HepG2 (cell line): Measurements from ENCODE around the gene B3GNT9. TPM values are rescaled to one million over a fixed set of nuclear protein-coding genes. Genes with fewer than 3 reads are reported as not detected.

Experiments
- CBX5 ChIP-seq: sonication (generic); formaldehyde crosslinking; IDR thresholded peaks from 2 replicates; pipeline ENCODE4 v1.4.0; 2020; ENCODE audit warnings: missing genetic modification reagents, borderline replicate concordance
- CEBPB ChIP-seq: IDR thresholded peaks from 2 replicates; pipeline ENCODE4 v1.6.1; 2011; ENCODE audit warnings: low read depth, low read length, improper control_type of control experiment, borderline replicate concordance
- ELF1 ChIP-seq: sonication (generic); formaldehyde crosslinking; IDR thresholded peaks from 2 replicates; pipeline ENCODE4 v1.4.0; 2020; ENCODE audit warnings: missing genetic modification reagents
- FIP1L1 ChIP-seq: fragments of 200-400 bp; formaldehyde crosslinking; IDR thresholded peaks from 2 replicates; pipeline ENCODE4 v1.6.1; 2018; ENCODE audit warnings: low read depth, mild to moderate bottlenecking, low read length, moderate library complexity, borderline replicate concordance; ENCODE audit not compliant: insufficient read depth
- GTF3A ChIP-seq: sonication (generic); formaldehyde crosslinking; conservative IDR thresholded peaks from 2 replicates; pipeline ENCODE4 v1.4.0; 2020; ENCODE audit warnings: mild to moderate bottlenecking, missing genetic modification reagents
- HMG20A ChIP-seq: IDR thresholded peaks from 2 replicates; pipeline ENCODE4 v1.6.1; 2016; ENCODE audit warnings: borderline replicate concordance
- KDM6A ChIP-seq: IDR thresholded peaks from 2 replicates; pipeline ENCODE4 v1.6.1; 2016; ENCODE audit warnings: low read depth
- MYNN ChIP-seq: sonication (generic); formaldehyde crosslinking; IDR thresholded peaks from 2 replicates; pipeline ENCODE4 v1.4.0; 2020; ENCODE audit warnings: mild to moderate bottlenecking, low read depth, missing genetic modification reagents
- PRPF4 ChIP-seq: fragments of 200-400 bp; formaldehyde crosslinking; IDR thresholded peaks from 2 replicates; pipeline ENCODE4 v1.6.1; 2016; ENCODE audit warnings: low read length, low read depth; ENCODE audit not compliant: poor library complexity, severe bottlenecking
- RELA ChIP-seq: sonication (generic); formaldehyde crosslinking; IDR thresholded peaks from 2 replicates; pipeline ENCODE4 v1.4.0; 2020; ENCODE audit warnings: missing genetic modification reagents
- REPIN1 ChIP-seq: sonication (generic); formaldehyde crosslinking; IDR thresholded peaks from 2 replicates; pipeline ENCODE4 v1.8.0; 2022; ENCODE audit warnings: missing genetic modification reagents, low read depth, mild to moderate bottlenecking, borderline replicate concordance
- SOX5 ChIP-seq: IDR thresholded peaks from 2 replicates; pipeline ENCODE4 v1.6.1; 2016; ENCODE audit warnings: borderline replicate concordance
- SYNCRIP ChIP-seq: fragments of 200-400 bp; formaldehyde crosslinking; IDR thresholded peaks from 2 replicates; pipeline ENCODE4 v1.6.1; 2018; ENCODE audit warnings: mild to moderate bottlenecking, low read depth, low read length; ENCODE audit not compliant: insufficient read depth
- WIZ ChIP-seq: sonication (generic); formaldehyde crosslinking; IDR thresholded peaks from 2 replicates; pipeline ENCODE4 v1.5.1; 2020; ENCODE audit warnings: mild to moderate bottlenecking, missing genetic modification reagents
- YEATS2 ChIP-seq: sonication (generic); formaldehyde crosslinking; IDR thresholded peaks from 2 replicates; pipeline ENCODE4 v1.4.0; 2020; ENCODE audit warnings: missing genetic modification reagents, borderline replicate concordance
- ZBTB8A ChIP-seq: sonication (generic); formaldehyde crosslinking; IDR thresholded peaks from 2 replicates; pipeline ENCODE4 v1.4.0; 2020; ENCODE audit warnings: mild to moderate bottlenecking, low read depth, missing genetic modification reagents, borderline replicate concordance
- ZNF282 ChIP-seq: fragments of 450-650 bp; IDR thresholded peaks from 2 replicates; pipeline ENCODE4 v1.6.1; 2018; ENCODE audit not compliant: partially characterized antibody
- ZNF446 ChIP-seq: sonication (generic); formaldehyde crosslinking; IDR thresholded peaks from 2 replicates; pipeline ENCODE4 v1.5.0; 2020; ENCODE audit warnings: mild to moderate bottlenecking, missing genetic modification reagents
- ZNF614 ChIP-seq: IDR thresholded peaks from 2 replicates; pipeline ENCODE4 v1.6.1; 2018; ENCODE audit warnings: missing biosample characterization, missing genetic modification reagents, inconsistent platforms, borderline replicate concordance
- ZNF615 ChIP-seq: sonication (generic); formaldehyde crosslinking; IDR thresholded peaks from 2 replicates; pipeline ENCODE4 v1.5.0; 2020; ENCODE audit warnings: mild to moderate bottlenecking, missing genetic modification reagents, borderline replicate concordance
- ZNF781 ChIP-seq: sonication (generic); formaldehyde crosslinking; IDR thresholded peaks from 2 replicates; pipeline ENCODE4 v1.5.1; 2020; ENCODE audit warnings: borderline replicate concordance, mild to moderate bottlenecking, missing genetic modification reagents; ENCODE audit errors: not compliant biosample characterization
- polyA plus RNA-seq, 8 experiments: library from polyadenylated mRNA; depleted of rRNA in 3 of 8; stranded (reverse) in 7 of 8; unstranded in 1 of 8; fragments of >200 nt; fragmentation: Illumina TruSeq in 4 of 8; extraction: Trizol in 4 of 8; gene quantifications; 2 replicates each; pipeline versions ENCODE4 v1.2.1 to v1.2.3, GENCODE V29; 2011 to 2016; ENCODE audit warnings: low read depth in 4 of 8, missing spikeins in 1 of 8, mixed read lengths in 1 of 8; ENCODE audit not compliant: insufficient read depth in 1 of 8
- total RNA-seq, 5 experiments: library from RNA; depleted of rRNA; stranded (reverse); fragments of >200 nt; fragmentation: Illumina TruSeq; extraction: Trizol; gene quantifications; 2 replicates each; pipeline ENCODE4 v1.2.3, GENCODE V29; 2016; ENCODE audit warnings: low read depth in 1 of 5
- TF ChIP-seq, protein P1 (sequence below): IDR thresholded peaks from 2 replicates; pipeline ENCODE4 v1.6.1; 2016; ENCODE audit warnings: mild to moderate bottlenecking
- TF ChIP-seq, protein P2 (sequence below): IDR thresholded peaks from 2 replicates; pipeline ENCODE4 v1.6.1; 2016
- TF ChIP-seq, protein P3 (sequence below): sonication (generic); formaldehyde crosslinking; conservative IDR thresholded peaks from 2 replicates; pipeline ENCODE4 v1.8.0; 2022; ENCODE audit warnings: missing genetic modification reagents
- TF ChIP-seq, protein P4 (sequence below): IDR thresholded peaks from 2 replicates; pipeline ENCODE4 v1.6.1; 2016; ENCODE audit warnings: missing compliant biosample characterization, missing genetic modification reagents, borderline replicate concordance

The B3GNT9 gene
- total and polyA plus RNA-seq, 2 of the 13 experiments (the other 11 are each of a cell fraction or from before 2014, with no cell fraction given) = 1.5 to 3.1 TPM

DNA sequence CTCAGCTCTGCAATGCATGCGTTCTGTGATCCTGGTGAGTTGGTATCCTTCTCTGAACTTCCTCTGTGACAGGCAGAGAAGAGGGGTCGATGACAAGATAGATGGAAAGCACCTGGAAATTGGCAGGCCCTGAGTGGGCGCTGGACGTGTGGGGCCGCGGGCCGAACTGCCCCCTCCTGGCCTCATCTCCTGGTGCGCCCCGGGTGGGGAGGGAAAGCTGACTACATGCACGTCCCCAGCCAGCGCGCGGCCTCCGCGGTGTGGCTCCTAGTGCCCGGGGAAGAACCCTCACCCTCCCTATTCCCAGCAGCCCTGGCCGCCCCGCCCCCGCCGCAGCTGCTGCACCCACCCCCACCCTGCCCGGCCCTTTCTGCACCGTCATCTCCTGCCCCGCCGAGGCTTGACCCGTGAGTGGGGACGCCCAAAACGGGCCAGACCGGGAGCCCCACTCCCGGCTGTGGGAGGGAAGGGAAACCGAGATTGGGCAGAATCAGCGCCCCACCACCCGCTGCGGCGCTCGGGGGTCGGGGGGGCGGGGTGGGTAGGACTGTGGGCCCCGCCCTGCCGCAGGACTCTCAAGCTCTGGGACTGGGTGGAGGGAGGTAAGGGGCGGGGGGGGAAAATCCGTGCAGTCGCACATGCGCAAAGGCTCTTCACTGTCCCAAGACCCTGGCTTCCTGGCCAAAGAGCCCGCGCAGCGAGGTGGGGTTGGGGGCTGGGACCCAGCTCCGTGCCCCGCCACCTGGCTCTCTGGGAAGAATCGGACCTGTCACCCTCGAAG, 19.6 kb upstream of the B3GNT9 start, which contains the start of gene NOL3 (continued):
- TF ChIP-seq, protein P1, sequence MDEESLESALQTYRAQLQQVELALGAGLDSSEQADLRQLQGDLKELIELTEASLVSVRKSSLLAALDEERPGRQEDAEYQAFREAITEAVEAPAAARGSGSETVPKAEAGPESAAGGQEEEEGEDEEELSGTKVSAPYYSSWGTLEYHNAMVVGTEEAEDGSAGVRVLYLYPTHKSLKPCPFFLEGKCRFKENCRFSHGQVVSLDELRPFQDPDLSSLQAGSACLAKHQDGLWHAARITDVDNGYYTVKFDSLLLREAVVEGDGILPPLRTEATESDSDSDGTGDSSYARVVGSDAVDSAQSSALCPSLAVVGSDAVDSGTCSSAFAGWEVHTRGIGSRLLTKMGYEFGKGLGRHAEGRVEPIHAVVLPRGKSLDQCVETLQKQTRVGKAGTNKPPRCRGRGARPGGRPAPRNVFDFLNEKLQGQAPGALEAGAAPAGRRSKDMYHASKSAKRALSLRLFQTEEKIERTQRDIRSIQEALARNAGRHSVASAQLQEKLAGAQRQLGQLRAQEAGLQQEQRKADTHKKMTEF = peak; percentile 56; the same call in 1 of the 2 replicates
- no peak for TF ChIP-seq FIP1L1
- TF ChIP-seq REPIN1 (CRISPR knock-in tag) = peak; percentile 34; the same call in 1 of the 2 replicates
- TF ChIP-seq RELA (CRISPR knock-in tag) = peak; percentile 16; the same call in 1 of the 2 replicates
- no peak for TF ChIP-seq HMG20A
- TF ChIP-seq CBX5 (CRISPR knock-in tag) = no peak
- 0 out of 2 replicates have a peak, but pooled peaks have one; percentile 11 for TF ChIP-seq KDM6A (CRISPR knock-in tag)
- TF ChIP-seq ZNF781 (CRISPR knock-in tag) = no peak
- no peak for TF ChIP-seq GTF3A (CRISPR knock-in tag)
- no peak for TF ChIP-seq ZNF282
- TF ChIP-seq CEBPB = no peak
- peak; percentile 3; the same call in 1 of the 2 replicates for TF ChIP-seq ZNF614 (CRISPR knock-in tag)
- TF ChIP-seq ZBTB8A (CRISPR knock-in tag) = no peak
- TF ChIP-seq, protein P2, sequence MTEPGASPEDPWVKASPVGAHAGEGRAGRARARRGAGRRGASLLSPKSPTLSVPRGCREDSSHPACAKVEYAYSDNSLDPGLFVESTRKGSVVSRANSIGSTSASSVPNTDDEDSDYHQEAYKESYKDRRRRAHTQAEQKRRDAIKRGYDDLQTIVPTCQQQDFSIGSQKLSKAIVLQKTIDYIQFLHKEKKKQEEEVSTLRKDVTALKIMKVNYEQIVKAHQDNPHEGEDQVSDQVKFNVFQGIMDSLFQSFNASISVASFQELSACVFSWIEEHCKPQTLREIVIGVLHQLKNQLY (CRISPR knock-in tag) = peak; percentile 47; the same call in 1 of the 2 replicates
- TF ChIP-seq, protein P3, sequence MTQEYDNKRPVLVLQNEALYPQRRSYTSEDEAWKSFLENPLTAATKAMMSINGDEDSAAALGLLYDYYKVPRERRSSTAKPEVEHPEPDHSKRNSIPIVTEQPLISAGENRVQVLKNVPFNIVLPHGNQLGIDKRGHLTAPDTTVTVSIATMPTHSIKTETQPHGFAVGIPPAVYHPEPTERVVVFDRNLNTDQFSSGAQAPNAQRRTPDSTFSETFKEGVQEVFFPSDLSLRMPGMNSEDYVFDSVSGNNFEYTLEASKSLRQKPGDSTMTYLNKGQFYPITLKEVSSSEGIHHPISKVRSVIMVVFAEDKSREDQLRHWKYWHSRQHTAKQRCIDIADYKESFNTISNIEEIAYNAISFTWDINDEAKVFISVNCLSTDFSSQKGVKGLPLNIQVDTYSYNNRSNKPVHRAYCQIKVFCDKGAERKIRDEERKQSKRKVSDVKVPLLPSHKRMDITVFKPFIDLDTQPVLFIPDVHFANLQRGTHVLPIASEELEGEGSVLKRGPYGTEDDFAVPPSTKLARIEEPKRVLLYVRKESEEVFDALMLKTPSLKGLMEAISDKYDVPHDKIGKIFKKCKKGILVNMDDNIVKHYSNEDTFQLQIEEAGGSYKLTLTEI (CRISPR knock-in tag) = no peak
- no peak; the same call in 1 of the 2 replicates for TF ChIP-seq ZNF446 (CRISPR knock-in tag)
- TF ChIP-seq MYNN (CRISPR knock-in tag) = no peak
- TF ChIP-seq ELF1 = 0 out of 2 replicates have a peak, but pooled peaks have one; percentile 34
- TF ChIP-seq ZNF615 = no peak
- TF ChIP-seq, protein P4, sequence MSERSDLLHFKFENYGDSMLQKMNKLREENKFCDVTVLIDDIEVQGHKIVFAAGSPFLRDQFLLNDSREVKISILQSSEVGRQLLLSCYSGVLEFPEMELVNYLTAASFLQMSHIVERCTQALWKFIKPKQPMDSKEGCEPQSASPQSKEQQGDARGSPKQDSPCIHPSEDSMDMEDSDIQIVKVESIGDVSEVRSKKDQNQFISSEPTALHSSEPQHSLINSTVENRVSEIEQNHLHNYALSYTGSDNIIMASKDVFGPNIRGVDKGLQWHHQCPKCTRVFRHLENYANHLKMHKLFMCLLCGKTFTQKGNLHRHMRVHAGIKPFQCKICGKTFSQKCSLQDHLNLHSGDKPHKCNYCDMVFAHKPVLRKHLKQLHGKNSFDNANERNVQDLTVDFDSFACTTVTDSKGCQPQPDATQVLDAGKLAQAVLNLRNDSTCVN (CRISPR knock-in tag) = peak; percentile 64; the same call in 1 of the 2 replicates
- TF ChIP-seq YEATS2 (CRISPR knock-in tag) = no peak; the same call in none of the 2 replicates
- peak; percentile 88 for TF ChIP-seq WIZ
- no peak for TF ChIP-seq PRPF4
- TF ChIP-seq SOX5 (CRISPR knock-in tag) = 0 out of 2 replicates have a peak, but pooled peaks have one; percentile 18
- no peak for TF ChIP-seq SYNCRIP
